NB4 (cell line): Measurements from ENCODE around the gene LCE7A.

Source experiments
- DNase-seq: peaks from one replicate; pipeline ENCODE4 v3.0.0; 2010; ENCODE audit warnings: low read depth
- H3K4me3 ChIP-seq: one replicate; pipeline ENCODE4 v1.5.1; 2011; ENCODE audit warnings: mild to moderate bottlenecking, low read depth, low read length, moderate library complexity
- MAX ChIP-seq: IDR thresholded peaks from 2 replicates; pipeline ENCODE4 v1.6.1; 2011; ENCODE audit warnings: low read depth, low read length
- MYC ChIP-seq: IDR thresholded peaks from 2 replicates; pipeline ENCODE4 v1.6.1; 2011; ENCODE audit warnings: low read depth, low read length
- POLR2A ChIP-seq: IDR thresholded peaks from 2 replicates; pipeline ENCODE4 v1.6.1; 2011; ENCODE audit warnings: mild to moderate bottlenecking; ENCODE audit not compliant: insufficient read length; ENCODE audit errors: extremely low read depth
- TF ChIP-seq, protein P1 (sequence below): IDR thresholded peaks from one replicate; pipeline ENCODE4 v1.5.1; 2012; ENCODE audit warnings: low read depth, low read length

LCE7A gene

DNA sequence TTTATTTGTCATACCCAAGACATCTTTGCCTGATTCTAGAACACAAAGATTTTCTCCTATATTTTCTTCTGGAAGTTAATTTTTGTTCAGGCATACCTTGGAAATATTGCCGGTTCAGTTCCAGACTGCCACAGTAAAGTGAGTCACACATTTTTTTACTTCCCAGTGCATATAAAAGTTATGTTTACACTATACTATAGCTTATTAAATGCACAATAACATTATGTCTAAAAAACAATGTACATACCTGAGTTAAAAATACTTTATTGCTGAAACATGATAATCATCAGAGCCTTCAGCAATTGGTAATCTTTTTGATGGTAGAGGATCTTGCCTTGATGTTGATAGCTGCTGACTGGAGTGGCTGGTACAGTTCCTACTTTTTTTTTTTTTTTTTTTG, 28.3 kb downstream of the LCE7A start:
- TF ChIP-seq, protein P1, sequence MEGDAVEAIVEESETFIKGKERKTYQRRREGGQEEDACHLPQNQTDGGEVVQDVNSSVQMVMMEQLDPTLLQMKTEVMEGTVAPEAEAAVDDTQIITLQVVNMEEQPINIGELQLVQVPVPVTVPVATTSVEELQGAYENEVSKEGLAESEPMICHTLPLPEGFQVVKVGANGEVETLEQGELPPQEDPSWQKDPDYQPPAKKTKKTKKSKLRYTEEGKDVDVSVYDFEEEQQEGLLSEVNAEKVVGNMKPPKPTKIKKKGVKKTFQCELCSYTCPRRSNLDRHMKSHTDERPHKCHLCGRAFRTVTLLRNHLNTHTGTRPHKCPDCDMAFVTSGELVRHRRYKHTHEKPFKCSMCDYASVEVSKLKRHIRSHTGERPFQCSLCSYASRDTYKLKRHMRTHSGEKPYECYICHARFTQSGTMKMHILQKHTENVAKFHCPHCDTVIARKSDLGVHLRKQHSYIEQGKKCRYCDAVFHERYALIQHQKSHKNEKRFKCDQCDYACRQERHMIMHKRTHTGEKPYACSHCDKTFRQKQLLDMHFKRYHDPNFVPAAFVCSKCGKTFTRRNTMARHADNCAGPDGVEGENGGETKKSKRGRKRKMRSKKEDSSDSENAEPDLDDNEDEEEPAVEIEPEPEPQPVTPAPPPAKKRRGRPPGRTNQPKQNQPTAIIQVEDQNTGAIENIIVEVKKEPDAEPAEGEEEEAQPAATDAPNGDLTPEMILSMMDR, result no peak
- DNase-seq, result no peak
- no peak overlapping the region for H3K4me3 ChIP-seq

DNA sequence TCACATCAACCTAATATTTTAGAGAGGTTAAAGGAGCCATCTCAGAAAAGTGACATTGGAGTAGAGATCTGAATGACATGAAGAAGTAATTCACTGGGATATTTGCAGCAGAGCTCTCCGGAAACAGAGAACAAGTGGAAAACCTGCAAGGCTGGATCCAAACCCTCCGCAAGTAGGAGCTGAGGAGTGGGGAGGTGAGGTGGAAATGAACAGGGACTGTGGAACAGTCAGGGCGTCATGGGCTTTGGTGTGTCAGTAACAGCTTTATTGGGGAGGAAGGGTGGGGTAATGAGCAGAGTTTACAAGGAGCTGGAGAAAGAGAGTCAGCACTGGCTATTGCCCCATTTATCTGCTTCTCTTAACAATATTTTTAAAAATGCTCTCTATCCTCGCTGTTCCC, 39.2 kb downstream of the LCE7A start:
- TF ChIP-seq, protein P1, result no peak
- TF ChIP-seq POLR2A, result no peak
- TF ChIP-seq MYC, result no peak
- TF ChIP-seq MAX, result no peak
- no peak for DNase-seq
- H3K4me3 ChIP-seq, result no peak overlapping the region

GRCh38 chr1:152899883-152900282, 40.1 kb downstream of the LCE7A start:
- no peak for TF ChIP-seq MAX
- TF ChIP-seq POLR2A, result no peak
- TF ChIP-seq, protein P1, result no peak
- no peak for TF ChIP-seq MYC
- DNase-seq, result no peak

GRCh38 chr1:152901631-152902030, 41.8 kb downstream of the LCE7A start:
- H3K4me3 ChIP-seq, result no peak overlapping the region
- TF ChIP-seq, protein P1, result no peak
- TF ChIP-seq MYC, result no peak
- no peak for TF ChIP-seq POLR2A
- no peak for TF ChIP-seq MAX
- DNase-seq, result no peak

More at GRCh38 chr1:152899883-152900282, 40.1 kb downstream of the LCE7A start:
- H3K4me3 ChIP-seq, result no peak overlapping the region

DNA sequence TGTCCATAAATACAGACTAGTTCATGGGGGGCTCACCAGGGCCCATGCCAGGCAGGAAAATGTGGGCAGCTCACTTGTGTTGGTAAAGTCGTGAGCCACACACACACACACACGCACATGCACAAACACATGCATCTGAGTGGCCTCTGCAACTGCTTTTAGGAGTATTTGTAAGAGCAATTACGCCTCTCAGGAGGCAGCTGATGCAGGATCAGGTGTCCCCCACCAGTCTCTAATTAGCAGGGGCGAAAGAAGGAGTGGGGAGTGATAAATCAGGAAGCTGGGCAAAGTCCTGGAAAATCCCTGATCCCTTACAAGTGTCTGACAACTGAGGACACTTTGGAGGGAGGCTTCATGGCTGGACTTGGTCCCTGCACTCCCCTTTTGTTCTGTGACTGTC, 42.8 kb downstream of the LCE7A start:
- no peak overlapping the region for H3K4me3 ChIP-seq
- DNase-seq, result no peak
- TF ChIP-seq, protein P1, result no peak
- TF ChIP-seq MYC, result no peak
- no peak for TF ChIP-seq POLR2A
- TF ChIP-seq MAX, result no peak

DNA sequence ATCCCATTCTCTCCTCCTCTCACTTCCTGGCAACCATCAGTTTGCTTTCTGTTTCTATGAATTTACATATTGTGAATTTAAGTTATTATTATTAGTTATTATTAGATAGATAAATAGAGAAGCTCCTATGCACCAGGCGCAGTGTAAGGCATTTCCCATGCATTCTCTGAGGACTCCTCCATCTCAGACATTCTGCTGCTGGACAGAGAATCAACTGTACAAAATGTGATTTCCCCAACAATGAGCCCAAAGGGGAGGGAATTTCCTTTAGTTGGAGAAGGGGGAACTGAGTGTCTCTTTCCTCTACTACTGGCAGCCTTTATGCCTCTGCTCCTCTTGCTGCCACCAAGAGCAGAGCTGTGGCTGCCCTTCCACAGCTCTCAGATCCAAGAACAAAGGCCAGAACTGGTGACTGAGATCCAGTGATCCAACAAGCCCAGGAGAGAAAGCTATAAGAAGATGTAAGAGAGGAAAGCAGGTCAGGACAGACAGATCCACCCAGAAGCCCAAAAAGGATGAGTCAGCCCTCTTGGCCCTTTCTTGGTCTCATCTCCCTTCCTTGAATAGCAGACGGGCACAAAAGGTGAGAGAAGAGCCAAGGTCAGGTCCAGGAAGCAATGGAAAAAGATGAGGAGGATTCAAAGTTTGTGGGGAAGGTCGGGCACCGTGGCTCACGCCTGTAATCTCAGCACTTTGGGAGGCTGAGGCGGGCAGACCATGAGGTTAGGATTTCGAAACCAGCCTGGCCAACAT, 45.1 kb downstream of the LCE7A start:
- TF ChIP-seq MYC, result no peak
- no peak for TF ChIP-seq POLR2A
- TF ChIP-seq MAX, result no peak
- TF ChIP-seq, protein P1, result no peak
- H3K4me3 ChIP-seq, result no peak overlapping the region
- no peak for DNase-seq
